Panc1 (cell line): ENCODE results near the gene MTFR1L. TPM values are rescaled to one million over a fixed set of nuclear protein-coding genes. Genes with fewer than 3 reads are reported as not detected.

Experiments used
- ATAC-seq: fragments of 200-7000 bp; cut with Tn5 transposase; 2 replicates; pipeline ENCODE4 v1.9.1; 2020; ENCODE audit warnings: mild to moderate bottlenecking, moderate library complexity
- BruUV-seq: library from RNA; stranded (reverse); fragments of 400-500 nt; replicated peaks from 2 replicates; lab custom pipeline; 2021; lab: Mats Ljungman, UMichigan
- CTCF ChIA-PET: fragments of 300-600 bp; sonication (Branson Sonifier 250); formaldehyde crosslinking; loops from one replicate; lab custom pipeline; 2022; ENCODE audit warnings: antibody characterized with exemption; lab: Charles Lee
- POLR2A ChIA-PET: fragments of 300-600 bp; sonication (Branson Sonifier 250); formaldehyde crosslinking; loops from one replicate; lab custom pipeline; 2022; ENCODE audit warnings: antibody characterized with exemption; lab: Charles Lee
- DNase-seq: peaks from one replicate; pipeline ENCODE4 v3.0.0-alpha.2; 2010; ENCODE audit warnings: low read depth, low spot score
- H3K27ac ChIP-seq: 2 replicates; pipeline ENCODE4 v1.5.1; 2011; ENCODE audit warnings: mild to moderate bottlenecking, low read length, inconsistent platforms
- H3K27me3 ChIP-seq: fragments of 200-500 bp; sonication (Bioruptor generic); 2 replicates; pipeline ENCODE4 v1.6.0; 2014; ENCODE audit warnings: low read length, inconsistent platforms; ENCODE audit not compliant: control insufficient read depth, insufficient read depth
- H3K36me3 ChIP-seq: fragments of 200-500 bp; sonication (Bioruptor generic); 2 replicates; pipeline ENCODE4 v1.5.1; 2014; ENCODE audit warnings: inconsistent platforms, mild to moderate bottlenecking, low read length, moderate library complexity; ENCODE audit not compliant: control insufficient read depth, insufficient read depth
- H3K4me1 ChIP-seq: 2 replicates; pipeline ENCODE4 v1.5.1; 2011; ENCODE audit warnings: inconsistent platforms, mild to moderate bottlenecking, low read length, moderate library complexity; ENCODE audit not compliant: control insufficient read depth, insufficient read depth
- H3K4me3 ChIP-seq, 2 experiments: 2 replicates each; pipeline ENCODE4 v1.5.1; 2011 to 2012; ENCODE audit warnings: low read depth in 2 of 2, low read length in 2 of 2, mild to moderate bottlenecking in 2 of 2, inconsistent platforms in 1 of 2, moderate library complexity in 1 of 2
- H3K9me3 ChIP-seq: fragments of 200-500 bp; sonication (Bioruptor generic); 2 replicates; pipeline ENCODE4 v1.5.1; 2014; ENCODE audit warnings: low read depth, mild to moderate bottlenecking, inconsistent platforms, low read length, moderate library complexity; ENCODE audit not compliant: control insufficient read depth, insufficient read depth
- POLR2AphosphoS5 ChIP-seq: IDR thresholded peaks from 2 replicates; pipeline ENCODE4 v1.6.1; 2012; ENCODE audit warnings: mild to moderate bottlenecking, low read depth, low read length, moderate library complexity
- SIN3A ChIP-seq: IDR thresholded peaks from 2 replicates; pipeline ENCODE4 v1.6.1; 2012; ENCODE audit warnings: low read depth, mild to moderate bottlenecking, low read length, moderate library complexity, borderline replicate concordance; ENCODE audit not compliant: insufficient read depth
- TCF7L2 ChIP-seq: IDR thresholded peaks from 2 replicates; pipeline ENCODE4 v1.6.1; 2011; ENCODE audit warnings: mild to moderate bottlenecking, low read depth, low read length, inconsistent platforms
- in situ Hi-C: cut with HindIII; loops from 2 replicates; pipeline ENCODE4 v1.10.0; 2016; ENCODE audit warnings: low sequenced_read_pairs, low pct_unique_long_range_greater_than_20kb
- intact Hi-C: fragments of 100-400 bp; cut with micrococcal nuclease; formaldehyde crosslinking; loops from one replicate; pipeline ENCODE4 v1.10.0; 2022; ENCODE audit not compliant: unreplicated experiment
- total RNA-seq: library from RNA; stranded (reverse); gene quantifications from one replicate; pipeline ENCODE4 v1.2.1, GENCODE V29; 2021; ENCODE audit not compliant: unreplicated experiment
- TF ChIP-seq, protein P1 (sequence below): fragments of 450-650 bp; IDR thresholded peaks from 2 replicates; pipeline ENCODE4 v1.5.1; 2017; ENCODE audit warnings: mild to moderate bottlenecking
- TF ChIP-seq, protein P2 (sequence below), 2 experiments: IDR thresholded peaks; 2 replicates each; pipeline ENCODE4 v1.6.1; 2011 to 2012; ENCODE audit warnings: low read depth in 2 of 2, control low read depth in 1 of 2, low read length in 1 of 2, mild to moderate bottlenecking in 1 of 2, moderate library complexity in 1 of 2; ENCODE audit not compliant: insufficient read depth in 1 of 2

The MTFR1L gene
- total RNA-seq, 1 experiment from 2014 or later, result 68.5 TPM

DNA sequence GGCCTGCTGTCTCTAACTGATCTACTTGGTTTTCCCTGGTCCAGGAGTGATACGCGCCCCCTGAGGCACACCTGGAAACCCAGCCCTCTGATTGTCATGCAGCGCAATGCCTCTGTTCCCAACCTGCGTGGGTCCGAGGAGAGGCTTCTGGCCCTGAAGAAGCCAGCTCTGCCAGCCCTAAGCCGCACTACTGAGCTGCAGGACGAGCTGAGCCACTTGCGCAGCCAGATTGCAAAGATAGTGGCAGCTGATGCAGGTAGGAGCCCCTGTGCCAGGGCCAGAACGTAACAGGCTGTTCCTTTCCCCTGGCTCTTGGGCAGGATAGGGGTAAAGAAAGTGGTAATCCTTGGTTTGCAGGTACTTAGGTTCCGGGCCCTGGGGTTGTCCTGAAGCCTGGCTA, 6.8 kb downstream of the MTFR1L start:
- CTCF ChIA-PET, result no interaction called here

DNA sequence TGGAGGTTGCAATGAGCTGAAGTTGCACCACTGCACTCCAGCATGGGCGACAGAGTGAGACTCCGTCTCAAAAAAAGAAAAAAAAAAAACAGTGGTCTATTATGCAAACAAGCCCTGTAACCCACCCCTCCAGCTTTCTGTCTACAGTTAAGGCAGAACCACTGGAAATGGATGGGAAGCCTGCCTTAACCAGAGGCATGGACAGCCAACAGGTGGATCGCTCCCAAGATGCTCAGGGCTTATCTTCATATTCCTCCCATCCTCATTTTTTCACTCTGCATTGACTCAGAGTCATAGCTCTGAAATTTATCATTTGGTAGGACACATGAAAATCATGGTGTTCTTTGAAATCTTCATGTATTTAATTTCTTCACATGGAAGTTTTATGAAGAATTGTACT, 8.7 kb downstream of the MTFR1L start:
- ATAC-seq (no peak), DNase-seq (no peak)
- H3K27ac ChIP-seq, result no peak overlapping the region
- CTCF ChIA-PET, result no interaction called here
- in situ Hi-C loops, result no loop called here
- no TSS peak for BruUV-seq
- no peak for TF ChIP-seq POLR2AphosphoS5
- TF ChIP-seq, protein P1, sequence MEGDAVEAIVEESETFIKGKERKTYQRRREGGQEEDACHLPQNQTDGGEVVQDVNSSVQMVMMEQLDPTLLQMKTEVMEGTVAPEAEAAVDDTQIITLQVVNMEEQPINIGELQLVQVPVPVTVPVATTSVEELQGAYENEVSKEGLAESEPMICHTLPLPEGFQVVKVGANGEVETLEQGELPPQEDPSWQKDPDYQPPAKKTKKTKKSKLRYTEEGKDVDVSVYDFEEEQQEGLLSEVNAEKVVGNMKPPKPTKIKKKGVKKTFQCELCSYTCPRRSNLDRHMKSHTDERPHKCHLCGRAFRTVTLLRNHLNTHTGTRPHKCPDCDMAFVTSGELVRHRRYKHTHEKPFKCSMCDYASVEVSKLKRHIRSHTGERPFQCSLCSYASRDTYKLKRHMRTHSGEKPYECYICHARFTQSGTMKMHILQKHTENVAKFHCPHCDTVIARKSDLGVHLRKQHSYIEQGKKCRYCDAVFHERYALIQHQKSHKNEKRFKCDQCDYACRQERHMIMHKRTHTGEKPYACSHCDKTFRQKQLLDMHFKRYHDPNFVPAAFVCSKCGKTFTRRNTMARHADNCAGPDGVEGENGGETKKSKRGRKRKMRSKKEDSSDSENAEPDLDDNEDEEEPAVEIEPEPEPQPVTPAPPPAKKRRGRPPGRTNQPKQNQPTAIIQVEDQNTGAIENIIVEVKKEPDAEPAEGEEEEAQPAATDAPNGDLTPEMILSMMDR, result no peak
- no peak for TF ChIP-seq SIN3A
- no peak for TF ChIP-seq TCF7L2
- TF ChIP-seq, protein P2, sequence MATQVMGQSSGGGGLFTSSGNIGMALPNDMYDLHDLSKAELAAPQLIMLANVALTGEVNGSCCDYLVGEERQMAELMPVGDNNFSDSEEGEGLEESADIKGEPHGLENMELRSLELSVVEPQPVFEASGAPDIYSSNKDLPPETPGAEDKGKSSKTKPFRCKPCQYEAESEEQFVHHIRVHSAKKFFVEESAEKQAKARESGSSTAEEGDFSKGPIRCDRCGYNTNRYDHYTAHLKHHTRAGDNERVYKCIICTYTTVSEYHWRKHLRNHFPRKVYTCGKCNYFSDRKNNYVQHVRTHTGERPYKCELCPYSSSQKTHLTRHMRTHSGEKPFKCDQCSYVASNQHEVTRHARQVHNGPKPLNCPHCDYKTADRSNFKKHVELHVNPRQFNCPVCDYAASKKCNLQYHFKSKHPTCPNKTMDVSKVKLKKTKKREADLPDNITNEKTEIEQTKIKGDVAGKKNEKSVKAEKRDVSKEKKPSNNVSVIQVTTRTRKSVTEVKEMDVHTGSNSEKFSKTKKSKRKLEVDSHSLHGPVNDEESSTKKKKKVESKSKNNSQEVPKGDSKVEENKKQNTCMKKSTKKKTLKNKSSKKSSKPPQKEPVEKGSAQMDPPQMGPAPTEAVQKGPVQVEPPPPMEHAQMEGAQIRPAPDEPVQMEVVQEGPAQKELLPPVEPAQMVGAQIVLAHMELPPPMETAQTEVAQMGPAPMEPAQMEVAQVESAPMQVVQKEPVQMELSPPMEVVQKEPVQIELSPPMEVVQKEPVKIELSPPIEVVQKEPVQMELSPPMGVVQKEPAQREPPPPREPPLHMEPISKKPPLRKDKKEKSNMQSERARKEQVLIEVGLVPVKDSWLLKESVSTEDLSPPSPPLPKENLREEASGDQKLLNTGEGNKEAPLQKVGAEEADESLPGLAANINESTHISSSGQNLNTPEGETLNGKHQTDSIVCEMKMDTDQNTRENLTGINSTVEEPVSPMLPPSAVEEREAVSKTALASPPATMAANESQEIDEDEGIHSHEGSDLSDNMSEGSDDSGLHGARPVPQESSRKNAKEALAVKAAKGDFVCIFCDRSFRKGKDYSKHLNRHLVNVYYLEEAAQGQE (IDR thresholded peaks at IDR 0.05; ENCODE audit: insufficient read depth in 1 of 2, low read depth in 2 of 2, low read length in 1 of 2), result no peak
- intact Hi-C loops, result no loop called here
- no peaks in the 10 kb centered on the region for H3K27me3 ChIP-seq
- H3K36me3 ChIP-seq, result peaks cover 33% of the 10 kb centered on the region
- no peaks in the 10 kb centered on the region for H3K9me3 ChIP-seq
- POLR2A ChIA-PET, result no interaction called here
- no peak overlapping the region for H3K4me3 ChIP-seq
- no peaks in the 10 kb centered on the region for H3K4me1 ChIP-seq

More for the DNA sequence above, 6.8 kb downstream of the MTFR1L start:
- H3K36me3 ChIP-seq, result peaks cover 21% of the 10 kb centered on the region
- in situ Hi-C loops, result no loop called here
- POLR2A ChIA-PET, result no interaction called here
- DNase-seq, result no peak
- no peak overlapping the region for H3K27ac ChIP-seq
- H3K4me1 ChIP-seq, result peaks cover 9% of the 10 kb centered on the region
- no TSS peak for BruUV-seq
- H3K9me3 ChIP-seq, result no peaks in the 10 kb centered on the region
- TF ChIP-seq, protein P1, result no peak
- no peak for TF ChIP-seq TCF7L2
- no peak for TF ChIP-seq POLR2AphosphoS5
- TF ChIP-seq, protein P2 (IDR thresholded peaks at IDR 0.05; ENCODE audit: insufficient read depth in 1 of 2, low read depth in 2 of 2, low read length in 1 of 2), result no peak
- ATAC-seq, result no peak
- H3K27me3 ChIP-seq, result no peaks in the 10 kb centered on the region
- no peak overlapping the region for H3K4me3 ChIP-seq
- intact Hi-C loops, result no loop called here
